DMS79 (cell line): ENCODE measurements around the gene JPH2.

Experiments
- DNase-seq: peaks from one replicate; lab custom pipeline; 2025; lab: John Stamatoyannopoulos, UW

JPH2 gene

DNA sequence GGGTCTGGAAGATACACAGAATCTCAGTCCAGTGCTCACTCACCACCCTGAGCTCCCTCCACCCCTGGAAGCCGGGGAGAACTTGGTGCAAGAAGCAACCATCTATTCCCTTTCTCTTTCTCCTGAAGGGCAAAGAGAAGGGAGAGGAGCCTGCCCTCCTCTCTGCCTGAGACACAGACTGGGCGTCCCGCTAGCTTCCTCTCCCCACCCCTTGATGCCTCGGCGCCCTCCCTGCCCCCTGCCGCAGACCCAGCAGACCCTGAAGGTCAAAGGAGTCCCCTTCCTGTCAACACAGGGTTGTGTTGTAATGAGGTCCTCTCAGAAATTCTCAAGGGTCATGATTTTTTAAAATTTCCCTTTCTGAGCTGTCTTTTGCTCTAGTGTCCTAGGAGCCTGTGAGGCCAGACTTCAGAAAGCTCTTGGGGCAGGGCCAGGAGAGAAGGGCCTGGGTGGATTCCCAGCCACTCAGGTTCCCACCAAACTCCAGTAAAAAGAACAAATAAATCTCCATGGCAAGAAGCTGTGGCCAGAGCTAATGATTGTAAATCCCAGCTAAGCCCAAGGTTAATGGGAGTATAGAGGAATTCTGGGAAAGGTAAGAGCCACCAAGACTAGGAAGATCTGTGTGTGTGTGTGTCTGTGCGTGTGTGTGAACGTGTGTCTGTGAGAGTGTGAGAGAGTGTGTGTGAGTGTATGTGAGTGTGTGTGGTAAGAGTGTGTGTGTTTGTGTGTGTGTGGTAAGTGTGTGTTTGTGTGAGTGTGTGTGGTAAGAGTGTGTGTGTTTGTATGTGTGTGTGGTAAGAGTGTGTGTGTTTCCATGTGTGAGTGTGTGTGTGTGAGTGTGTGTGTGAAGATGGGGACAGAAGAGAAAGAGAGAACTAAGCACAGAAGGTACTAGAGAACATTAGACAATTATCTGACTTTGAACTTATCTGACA is 1.1 kb upstream of the JPH2 start:
- DNase-seq: no peak

DNA sequence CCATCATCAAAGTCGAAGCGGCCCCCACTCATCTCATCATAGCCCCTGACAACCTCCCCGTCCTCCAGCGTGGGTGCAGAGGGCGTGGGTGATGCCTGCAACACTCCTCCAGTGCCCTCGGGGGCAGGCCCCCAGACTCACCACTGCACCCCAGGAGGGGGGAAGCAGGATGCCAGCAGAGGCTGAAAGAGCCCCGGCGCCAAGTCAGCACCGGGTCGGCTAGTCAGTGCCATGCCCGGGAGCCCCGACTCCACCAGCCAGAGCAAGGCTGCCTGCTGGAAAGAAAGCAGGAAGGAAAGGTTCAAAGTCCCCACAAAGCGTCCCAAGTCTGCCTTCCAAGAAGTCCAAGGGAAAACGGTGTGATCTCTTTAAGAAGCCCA is 324 bp downstream of the JPH2 start:
- no peak for DNase-seq

DNA sequence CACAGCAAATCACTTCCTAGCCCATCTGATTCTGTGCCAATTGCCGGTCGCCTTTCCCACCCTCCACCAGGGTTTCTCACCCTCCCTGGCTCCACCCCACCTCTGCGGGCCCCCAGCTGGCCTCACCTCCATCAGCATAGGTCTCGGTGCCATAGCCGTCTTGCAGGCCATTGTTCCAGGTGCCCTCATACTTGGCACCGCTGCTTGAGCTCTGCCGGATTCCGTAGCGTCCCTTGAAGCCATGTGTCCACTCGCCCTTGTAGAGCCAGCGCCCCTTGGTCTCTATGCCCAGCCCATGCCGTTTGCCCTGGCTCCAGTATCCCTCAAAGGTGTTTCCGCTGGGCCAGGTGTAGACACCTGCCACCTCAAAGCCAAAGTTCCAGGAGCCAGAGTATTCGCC is 787 bp downstream of the JPH2 start:
- no peak for DNase-seq

DNA sequence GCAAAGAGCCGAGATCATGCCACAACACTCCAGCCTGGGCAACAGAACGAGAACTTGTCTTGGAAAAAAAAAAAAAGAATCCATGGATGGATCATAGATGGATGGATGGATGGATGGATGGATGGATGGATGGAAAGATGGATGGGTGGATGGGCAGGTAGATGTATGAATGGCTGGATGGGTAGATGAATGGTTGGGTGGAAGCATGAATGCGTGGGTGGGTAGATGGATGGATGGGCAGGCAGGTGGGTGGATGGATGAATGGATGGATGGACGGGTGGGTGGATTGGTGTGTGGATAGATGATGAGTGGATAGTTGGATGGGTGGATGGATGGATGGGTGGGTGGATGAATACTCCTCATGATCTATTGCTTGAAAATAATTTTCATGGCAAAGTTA is 1.4 kb downstream of the JPH2 start:
- DNase-seq: no peak

DNA sequence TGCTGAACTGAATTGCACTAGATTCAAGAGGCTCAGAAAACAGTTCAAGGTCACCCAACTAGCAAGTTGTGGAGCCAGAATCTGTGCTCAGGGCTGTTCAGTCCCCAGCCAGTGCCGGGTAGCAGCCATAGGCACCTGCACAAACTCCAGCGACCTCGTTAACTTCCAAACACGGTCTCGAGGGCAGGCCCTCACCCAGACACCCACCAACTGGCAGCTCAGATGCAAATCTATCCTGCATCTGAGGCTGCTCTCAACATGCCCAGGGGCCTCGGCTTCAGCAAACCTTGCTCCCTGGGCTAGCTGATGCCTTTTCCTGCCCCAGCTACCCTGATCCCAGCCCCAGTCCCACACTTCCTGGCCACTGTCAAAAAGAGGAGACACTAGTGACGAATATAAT is 3.7 kb downstream of the JPH2 start:
- no peak for DNase-seq

DNA sequence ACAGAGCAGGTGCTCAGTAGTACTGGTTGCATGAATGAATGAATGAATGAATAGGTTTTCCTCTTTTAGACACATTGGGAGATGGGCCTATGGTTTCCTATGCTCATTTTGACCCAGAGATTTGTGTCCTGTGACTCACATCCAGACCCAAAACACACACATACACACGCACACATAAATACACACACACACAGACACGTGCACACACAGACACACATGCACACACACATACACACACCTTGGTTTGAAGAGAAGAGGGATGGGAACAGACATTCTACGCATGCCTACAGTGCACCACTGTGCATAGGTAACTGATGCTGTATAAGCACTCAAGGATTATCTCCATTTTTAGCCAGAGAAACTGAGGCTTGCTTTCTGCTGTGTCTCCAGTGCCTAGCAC is 4.1 kb downstream of the JPH2 start:
- DNase-seq: no peak

DNA sequence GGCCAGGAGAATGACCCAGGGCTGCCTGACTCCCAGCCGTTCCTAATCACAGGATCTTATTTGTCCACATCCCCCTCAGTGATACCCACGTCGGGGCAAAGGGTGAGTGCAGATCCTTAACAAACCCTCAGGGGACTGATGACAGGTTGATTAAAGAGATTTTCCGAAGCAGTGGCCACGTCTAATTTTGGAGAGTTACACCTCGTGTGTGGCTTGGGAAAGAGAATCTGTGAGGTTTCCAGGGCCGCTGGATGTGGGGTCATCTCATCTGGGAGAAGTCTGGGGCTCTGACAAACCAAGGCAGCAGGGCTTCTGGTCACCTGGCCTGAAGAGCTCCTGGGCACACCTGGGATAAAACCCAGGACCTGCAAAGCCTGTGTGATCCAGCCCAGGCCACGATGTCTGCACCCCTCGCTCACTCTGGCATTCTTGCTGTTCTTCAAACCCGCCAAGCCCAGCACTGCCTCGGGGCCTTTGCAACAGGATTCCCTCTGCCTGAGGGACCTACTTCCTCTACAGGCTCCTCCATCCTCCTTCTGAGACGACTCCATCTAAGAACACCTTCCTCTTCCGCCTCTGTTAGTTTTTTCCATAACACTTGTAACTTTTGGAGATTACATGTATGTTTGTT is 4.7 kb downstream of the JPH2 start:
- DNase-seq: no peak

DNA sequence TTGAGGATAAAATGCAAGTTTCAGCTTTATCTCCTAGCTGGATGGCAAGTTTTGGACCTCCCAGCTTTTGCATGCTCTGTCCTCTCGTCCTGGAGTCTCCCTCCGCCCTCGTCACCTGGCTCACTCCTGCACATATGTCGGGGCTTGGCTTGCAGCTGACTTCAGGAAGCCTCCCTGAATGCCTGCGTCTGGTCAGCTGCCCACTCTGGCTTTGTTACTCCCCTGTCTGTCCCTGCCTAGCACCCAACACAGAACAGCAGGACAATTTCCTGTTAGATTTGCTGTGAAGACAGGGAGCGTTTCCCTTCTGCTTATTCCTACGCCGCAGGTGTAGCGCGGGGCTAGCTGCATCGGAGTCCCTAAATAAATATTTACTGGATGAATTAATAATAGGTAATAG is 5.4 kb downstream of the JPH2 start:
- no peak for DNase-seq

DNA sequence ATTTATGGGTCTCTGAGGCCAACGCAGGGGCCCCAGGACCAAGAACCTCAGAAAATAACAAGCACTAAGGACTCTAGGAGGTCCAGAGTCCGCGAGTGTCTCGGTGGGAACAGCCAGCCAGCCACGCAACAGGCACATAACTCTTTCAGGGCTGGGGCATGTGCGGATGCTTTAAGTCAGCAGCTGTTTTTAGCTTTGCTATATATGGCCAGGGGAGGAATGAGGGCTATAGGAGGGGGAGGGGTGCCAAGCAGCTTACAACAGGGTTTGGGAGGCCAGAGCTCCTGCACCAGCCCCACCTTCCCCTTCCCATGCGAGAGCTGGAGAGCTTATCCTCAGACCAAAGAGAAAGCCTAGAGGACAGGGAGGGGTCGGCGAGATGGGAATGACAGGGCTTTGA is 6.2 kb downstream of the JPH2 start:
- no peak for DNase-seq

DNA sequence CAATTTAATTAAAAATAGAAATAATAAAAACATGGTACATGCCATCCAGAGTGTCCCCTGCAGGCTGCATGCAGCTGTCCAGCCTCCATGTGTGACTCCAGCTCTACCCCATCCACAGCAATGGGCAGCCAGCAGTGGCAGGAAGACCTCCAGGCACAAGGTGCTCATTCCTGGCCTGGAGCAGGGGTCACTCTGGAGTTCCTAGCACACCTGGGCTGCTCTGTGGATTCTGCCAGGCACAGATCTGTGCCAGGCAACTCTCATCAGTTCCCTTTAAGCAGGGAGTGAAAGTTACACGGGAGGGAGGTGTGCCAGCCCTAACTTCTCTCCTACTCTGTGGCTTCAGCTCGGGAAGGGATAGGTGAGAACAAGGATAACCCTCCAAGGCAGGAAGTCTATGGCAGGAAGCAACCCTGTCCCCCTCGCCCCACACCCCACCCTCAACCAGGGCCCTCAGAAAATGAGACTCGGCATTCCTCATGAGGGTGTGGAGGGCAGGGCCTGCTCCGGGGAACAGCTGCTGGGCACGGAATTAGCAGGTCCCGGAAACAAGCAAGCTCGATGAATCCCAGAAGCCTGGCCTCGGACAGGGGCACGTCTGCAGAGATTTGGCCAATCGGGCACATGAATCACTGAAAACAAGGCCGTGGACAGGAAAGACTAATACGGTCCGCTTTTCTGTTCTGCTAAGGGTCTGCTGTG is 10.0 kb downstream of the JPH2 start:
- DNase-seq: no peak

DNA sequence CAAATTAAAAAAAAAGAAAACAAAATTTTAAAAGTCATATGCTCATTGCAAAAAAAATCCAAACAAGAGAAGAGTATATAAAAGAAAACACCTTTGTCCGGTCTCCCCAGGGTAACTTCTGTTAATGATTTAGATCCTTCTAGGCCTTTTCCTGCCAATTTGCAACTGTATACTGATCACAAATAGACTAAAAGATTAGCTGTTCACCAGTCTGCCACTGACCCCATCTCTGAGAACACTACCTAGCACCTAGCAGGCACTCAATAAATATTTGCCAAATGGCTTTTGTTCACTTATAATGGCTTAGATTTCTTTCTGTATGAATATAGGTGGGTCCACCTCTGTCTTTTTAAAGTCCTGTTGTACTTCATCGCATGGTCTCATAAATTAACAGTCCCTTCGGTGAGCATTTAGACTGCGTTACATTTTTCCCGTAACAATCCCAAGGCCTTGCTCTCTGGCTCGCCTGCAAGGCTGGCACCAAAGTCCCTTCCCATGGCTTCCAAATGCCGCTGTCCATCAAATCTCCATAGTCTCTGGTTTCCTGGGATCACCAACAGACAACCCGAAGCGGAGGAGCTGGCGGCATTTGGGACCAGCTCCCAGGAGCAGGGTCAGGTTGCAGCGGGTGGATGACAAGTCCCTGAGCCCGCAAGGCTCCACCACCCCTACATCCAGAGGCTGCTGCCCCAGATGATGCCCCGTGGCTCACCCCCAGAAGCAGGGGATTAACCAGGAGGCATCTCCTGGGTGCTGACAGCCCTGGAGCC is 11.8 kb downstream of the JPH2 start:
- DNase-seq: no peak

DNA sequence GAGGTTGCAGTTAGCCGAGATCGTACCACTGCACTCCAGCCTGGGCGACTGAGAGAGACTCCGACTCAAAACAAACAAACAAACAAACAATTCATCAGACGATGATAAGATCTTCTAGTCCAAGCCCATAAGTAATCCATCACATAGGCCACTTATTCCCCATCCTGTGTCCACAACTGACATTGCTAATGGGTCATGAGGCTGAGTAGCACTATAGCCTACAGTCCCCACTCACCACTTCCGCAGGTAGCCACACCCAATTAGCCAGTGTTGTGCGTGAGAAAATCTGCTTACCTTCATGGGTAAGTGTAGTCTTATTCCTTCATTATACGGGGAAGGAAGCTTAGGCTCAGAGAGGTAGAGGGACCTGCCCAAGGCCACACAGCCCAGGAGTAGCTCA is 13.1 kb downstream of the JPH2 start:
- no peak for DNase-seq

DNA sequence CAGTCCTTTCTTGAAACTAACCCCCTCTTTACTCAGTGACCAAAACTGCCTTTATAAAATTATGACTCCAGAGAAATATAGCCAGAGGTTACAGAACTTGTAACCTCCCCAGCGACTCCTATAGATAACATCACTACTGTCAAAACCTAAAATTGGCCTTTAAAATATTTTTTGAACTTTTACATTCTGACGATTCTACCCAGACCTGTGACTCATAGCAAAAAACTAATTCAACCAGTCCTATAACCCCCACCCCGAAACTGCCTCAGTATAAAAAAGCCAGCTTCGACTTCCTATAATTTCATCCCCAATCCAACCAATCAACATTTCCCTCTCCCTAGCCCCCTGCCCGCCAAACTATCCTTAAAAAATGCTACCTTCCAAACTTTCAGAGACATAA is 13.9 kb downstream of the JPH2 start:
- DNase-seq: no peak

DNA sequence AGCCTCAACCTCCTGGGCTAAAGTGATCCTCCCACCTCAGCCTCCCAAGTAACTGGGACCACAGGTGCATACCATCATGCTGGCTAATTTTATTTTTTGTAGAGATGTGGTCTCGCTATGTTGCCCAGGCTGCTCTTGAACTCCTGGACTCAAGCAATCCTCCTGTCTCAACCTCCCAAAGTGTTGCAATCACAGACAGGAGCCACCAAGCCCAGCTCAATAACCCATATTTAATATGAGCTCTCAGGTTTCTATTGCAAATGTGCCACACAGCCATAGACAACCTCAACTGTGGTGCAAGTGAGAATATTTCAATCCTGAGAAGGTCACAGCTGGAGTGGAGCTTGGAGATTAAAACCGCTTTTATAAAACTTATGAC is 14.4 kb downstream of the JPH2 start:
- DNase-seq: no peak

DNA sequence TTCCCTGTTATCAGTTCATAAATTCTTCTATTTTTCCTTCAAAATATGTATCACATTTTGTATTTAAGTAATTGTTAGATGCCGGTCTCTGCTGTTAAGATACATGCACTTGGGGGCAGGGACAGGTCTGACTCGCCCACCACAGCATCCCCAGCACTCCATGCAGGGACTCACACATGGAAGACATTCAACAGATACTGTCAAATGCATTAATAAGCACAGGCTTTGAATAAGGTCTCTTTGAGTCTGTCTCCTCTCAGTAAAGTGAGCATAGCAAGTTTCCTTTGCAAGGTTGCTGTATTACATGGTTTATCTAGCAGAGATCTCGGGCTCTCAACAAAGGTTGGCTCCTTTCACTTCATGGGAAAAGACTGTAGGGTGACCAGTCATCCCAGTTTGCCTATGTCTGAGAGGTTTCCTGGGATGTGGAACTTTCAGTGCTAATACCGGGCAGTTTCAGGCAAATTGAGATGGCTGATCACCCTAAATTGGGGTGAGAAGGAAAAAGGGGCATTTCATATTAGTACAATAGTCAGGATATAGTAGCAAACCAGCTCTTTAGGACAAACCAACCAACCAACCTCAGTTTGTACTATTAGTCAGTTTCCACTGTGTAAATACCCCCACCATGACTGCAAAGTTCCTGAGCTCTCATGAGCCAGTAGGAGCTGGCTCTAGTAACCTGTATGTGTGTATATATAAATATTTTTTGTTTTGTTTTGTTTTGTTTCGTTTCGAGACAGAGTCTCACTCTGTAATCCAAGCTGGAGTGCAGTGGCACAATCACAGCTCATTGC is 15.0 kb downstream of the JPH2 start:
- DNase-seq: no peak

DNA sequence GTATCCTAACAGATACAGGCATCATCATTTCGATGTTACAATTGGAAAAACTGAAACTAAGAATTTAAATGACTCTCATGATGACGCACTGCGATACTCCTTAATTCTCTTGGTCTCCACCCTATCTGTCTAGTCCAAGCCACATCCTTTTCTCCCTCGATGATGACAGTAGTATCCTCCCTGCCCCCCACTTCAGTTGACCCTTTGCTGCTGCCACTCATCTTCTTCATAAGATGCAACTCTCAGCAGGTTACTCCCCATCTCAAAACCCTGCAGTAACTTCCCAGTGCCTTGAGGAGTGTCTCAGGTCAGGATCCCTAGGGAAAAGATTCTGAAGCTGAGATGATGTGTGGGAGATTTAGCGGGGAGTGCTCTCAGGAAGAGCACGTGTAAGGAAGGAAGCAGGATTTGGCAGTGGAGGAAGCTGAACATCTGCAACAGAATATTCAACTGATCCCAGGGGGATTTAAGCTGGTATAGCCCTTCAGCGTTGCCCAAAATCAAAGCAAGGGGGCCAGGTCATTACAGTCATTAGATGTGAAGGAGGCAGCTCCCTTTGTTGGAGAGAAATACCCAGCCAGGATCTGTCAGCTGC is 16.1 kb downstream of the JPH2 start:
- no peak for DNase-seq

DNA sequence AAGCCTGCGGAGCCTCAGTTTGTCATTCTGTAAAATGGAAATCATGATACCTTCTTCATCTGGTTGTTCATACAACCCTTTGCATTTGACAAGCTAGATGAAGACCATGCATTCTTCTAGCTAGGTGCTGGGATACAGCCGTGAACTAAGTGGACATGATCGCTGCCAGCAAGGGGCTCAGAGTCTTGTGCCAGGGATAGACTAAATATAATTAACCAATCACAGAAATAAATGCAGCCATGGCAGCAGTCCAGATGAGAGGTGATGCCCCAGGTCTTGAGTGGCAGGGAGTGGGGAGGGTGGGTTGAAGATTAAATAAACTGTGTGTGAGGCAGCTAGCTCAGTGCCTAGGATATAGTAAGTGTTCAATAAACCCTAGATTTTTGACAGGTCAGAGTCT is 19.3 kb downstream of the JPH2 start:
- no peak for DNase-seq

DNA sequence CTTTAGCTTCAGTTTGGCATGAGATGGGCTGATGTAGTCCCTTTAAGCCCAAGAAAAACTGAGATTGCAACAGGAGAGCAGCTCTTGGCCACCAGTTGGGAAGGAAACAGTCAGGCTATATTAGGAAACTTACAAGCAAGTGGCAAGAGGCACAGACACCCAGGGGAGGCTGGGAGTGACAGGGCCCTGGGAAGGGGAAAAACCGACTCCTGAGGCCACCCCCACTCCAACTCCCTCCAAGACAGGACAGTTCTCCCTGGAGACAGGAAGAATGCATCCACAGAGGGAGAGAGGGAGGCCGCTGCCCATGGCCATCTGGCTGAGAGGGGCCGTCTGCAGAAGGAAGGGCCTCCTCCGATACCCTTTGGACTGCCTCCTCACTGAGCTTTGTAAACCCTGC is 20.5 kb downstream of the JPH2 start:
- no peak for DNase-seq

DNA sequence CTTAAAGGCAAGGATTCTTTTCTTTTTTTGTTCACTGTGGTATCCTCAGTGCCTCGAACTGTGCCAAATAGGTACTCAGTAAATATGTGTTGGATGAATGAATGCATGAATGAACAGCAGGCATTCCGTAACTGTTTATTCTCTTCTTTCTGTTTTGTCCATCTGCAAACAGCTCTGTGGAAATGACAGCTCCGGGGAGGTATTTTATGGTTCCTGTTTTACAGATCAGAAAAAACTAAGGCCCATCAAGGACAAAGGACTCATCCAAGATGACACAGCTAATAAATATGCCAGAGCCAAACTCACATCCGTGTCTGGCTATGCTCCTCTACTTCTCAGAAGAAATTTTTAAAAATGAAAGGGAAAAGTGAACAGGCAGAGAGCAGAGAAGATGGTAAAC is 21.0 kb downstream of the JPH2 start:
- no peak for DNase-seq

DNA sequence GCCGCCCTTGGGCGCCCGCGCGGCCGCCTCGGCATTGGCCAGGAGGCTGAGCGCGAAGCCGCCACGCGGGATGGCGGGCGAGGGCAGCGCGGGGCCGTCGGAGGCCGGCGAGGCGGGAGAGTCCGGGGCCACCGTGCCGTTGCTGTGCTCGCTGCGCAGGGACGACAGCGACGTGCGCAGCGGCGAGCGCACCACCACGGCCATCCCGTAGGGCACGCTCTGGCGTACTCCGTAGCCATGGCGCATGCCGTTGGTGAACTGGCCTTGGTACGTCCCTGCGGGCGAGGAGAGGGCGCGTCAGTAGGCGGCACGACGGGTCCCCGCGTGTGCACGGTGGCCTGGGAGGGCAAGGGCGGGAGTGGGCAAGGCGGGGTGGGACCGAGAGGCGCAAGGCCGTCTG is 26.9 kb downstream of the JPH2 start:
- no peak for DNase-seq

DNA sequence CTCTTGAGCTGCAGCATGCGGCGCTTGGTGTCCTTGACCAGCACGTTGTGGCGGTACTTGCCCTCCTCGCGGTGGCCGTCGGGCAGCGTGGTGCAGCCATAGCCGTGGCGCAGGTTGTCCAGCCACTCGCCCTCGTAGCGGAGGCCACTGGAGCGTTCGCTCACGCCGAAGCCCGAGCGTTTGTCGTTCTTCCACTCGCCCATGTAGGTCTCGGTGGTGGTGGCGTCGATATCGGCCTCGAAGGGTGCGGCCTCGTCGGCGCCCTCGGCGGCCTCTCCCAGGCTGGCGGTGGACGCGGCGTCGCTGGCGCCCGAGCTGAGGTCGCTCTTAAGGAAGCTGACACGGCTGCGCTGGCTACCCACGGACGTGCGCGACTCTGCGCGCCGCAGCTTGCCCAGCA is 27.3 kb downstream of the JPH2 start:
- no peak for DNase-seq
